HG03520 (cell line): ENCODE measurements around the gene LRRC74B.
A peak's percentile ranks its signal among the peaks of the same experiment; 100 is the strongest.

ENCODE experiments used
- ATAC-seq: cut with Tn5 transposase; IDR thresholded peaks from one replicate; pipeline ENCODE4 v1.9.1; 2021; ENCODE audit warnings: mild to moderate bottlenecking, moderate library complexity; ENCODE audit not compliant: unreplicated experiment

LRRC74B gene

GRCh38 chr22:21014202-21014725, 31.5 kb upstream of the LRRC74B start:
- ATAC-seq: peak; percentile 80

- no peak for ATAC-seq
Measured at GRCh38 chr22:21014726-21015465, 30.9 kb upstream of the LRRC74B start, which contains the start of gene P2RX6. Gene P2RX6 (plus strand): TSS chr22:21015165. CDS start chr22:21015175, 10 bp downstream.

- no peak for ATAC-seq
Measured at GRCh38 chr22:21015466-21016006, 30.2 kb upstream of the LRRC74B start.

GRCh38 chr22:21016644-21017420, 28.9 kb upstream of the LRRC74B start:
- no peak for ATAC-seq

- no peak for ATAC-seq
Measured at GRCh38 chr22:21018314-21018713, 27.4 kb upstream of the LRRC74B start.

GRCh38 chr22:21020802-21021429, 24.8 kb upstream of the LRRC74B start:
- ATAC-seq: no peak

- no peak for ATAC-seq
Measured at GRCh38 chr22:21022507-21022906, 23.2 kb upstream of the LRRC74B start.

- no peak for ATAC-seq
Measured at GRCh38 chr22:21022955-21023614, 22.7 kb upstream of the LRRC74B start.

GRCh38 chr22:21025266-21025665, 20.5 kb upstream of the LRRC74B start:
- no peak for ATAC-seq

GRCh38 chr22:21025763-21026755, 19.7 kb upstream of the LRRC74B start:
- ATAC-seq: no peak

- ATAC-seq: no peak
Measured at GRCh38 chr22:21026783-21027692, 18.7 kb upstream of the LRRC74B start.

- no peak for ATAC-seq
Measured at GRCh38 chr22:21028277-21029251, 17.2 kb upstream of the LRRC74B start.

- no peak for ATAC-seq
Measured at GRCh38 chr22:21029486-21030025, 16.2 kb upstream of the LRRC74B start.

GRCh38 chr22:21030032-21030431, 15.7 kb upstream of the LRRC74B start:
- ATAC-seq: no peak

- ATAC-seq: no peak
Measured at GRCh38 chr22:21030621-21031544, 14.9 kb upstream of the LRRC74B start.

GRCh38 chr22:21031545-21032036, 14.2 kb upstream of the LRRC74B start:
- ATAC-seq: no peak
